Activated CD4-positive, CD25-positive, alpha-beta regulatory T cell treated with anti-CD3 and anti-CD28 coated beads, Interleukin-2, amount 50 U/mL, for 24 hours (primary cell): ENCODE measurements around the gene CDKN2B-AS1.

Source experiments
- ATAC-seq, 2 donors: fragments of 150-1000 bp; cut with Tn5 transposase; one replicate each; pipeline ENCODE4 v1.10.0; 2021; ENCODE audit warnings: mild to moderate bottlenecking in 1 of 2, moderate library complexity in 1 of 2

CDKN2B-AS1 gene

GRCh38 chr9:22008384-22008716 is 13.8 kb downstream of the CDKN2B-AS1 start:
- no peak for ATAC-seq

DNA sequence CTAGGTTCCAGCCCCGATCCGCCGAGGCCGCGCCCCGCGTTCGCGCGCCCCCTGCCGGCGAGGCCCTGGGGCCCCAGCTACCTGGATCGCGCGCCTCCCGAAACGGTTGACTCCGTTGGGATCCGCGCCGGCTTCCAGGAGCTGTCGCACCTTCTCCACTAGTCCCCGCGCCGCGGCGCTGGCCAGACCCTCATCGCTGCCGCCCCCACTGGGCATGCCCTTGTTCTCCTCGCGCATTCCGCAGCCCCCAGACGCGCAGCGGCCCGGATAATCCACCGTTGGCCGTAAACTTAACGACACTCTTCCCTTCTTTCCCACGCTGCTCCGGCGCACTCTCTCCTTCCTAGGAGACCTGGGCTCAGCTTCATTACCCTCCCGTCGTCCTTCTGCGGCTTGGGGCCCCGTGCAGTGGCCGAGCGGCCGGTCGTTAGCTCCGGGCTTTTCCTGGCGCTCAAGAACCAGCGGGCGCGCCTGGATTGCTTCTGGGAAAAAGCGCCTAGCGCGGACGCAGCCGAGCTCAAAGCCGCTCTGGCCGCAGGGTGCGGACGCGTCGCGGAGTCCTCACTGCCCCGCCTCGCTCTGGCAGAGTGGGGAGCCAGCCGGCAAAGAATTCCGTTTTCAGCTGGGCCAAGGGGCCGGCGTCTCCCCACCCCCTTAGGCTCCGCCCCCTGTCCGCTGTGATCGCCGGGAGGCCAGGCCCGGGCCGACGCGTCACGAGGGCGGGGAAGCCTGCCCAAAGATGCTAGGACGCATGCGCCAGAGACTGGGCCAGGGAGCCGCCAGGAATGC is 14.3 kb downstream of the CDKN2B-AS1 start, which contains the start of gene CDKN2B:
Gene CDKN2B (minus strand): TSS at position 589 of the 789 bp plus-strand sequence. CDS start 352 bp downstream, at position 237.
- ATAC-seq = peak; percentile 79 to 80

GRCh38 chr9:22009506-22009867 is 14.9 kb downstream of the CDKN2B-AS1 start:
- peak; percentile 12 to 16 for ATAC-seq

DNA sequence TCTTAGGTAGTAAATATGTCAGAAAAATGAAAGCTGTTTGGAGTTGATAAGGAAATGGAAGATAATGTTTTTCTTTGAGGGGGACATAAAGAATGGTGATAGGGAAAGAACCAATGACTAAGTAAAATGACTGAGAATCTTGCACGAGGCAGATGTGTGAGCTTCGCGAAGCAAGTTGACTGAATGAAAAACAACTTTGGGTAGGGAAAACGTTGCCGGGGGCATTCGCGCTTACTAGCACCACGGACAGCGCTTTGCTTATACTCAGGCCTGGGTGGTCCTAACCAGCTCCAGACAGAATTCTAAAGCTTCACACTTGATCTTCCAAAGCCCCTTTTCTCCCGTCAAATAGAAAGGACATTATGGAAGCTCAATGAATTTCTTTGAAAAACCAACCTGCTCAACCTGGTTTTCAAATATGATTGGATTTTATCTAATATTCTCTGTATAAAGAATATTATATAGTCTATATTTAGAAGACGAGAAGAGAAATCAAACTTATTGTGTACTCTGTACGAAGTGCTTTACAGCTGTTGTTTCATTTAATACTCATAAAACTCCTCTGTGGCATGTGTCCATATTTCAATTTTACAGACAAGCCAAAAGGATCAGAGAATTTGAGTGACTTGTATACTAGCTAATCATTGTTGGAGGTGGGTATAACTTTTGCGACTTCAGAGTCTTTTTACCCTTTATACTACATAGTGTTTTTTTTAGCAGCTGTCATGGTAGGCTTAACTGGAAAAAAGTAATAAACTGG is 16.5 kb downstream of the CDKN2B-AS1 start:
- ATAC-seq = no peak

DNA sequence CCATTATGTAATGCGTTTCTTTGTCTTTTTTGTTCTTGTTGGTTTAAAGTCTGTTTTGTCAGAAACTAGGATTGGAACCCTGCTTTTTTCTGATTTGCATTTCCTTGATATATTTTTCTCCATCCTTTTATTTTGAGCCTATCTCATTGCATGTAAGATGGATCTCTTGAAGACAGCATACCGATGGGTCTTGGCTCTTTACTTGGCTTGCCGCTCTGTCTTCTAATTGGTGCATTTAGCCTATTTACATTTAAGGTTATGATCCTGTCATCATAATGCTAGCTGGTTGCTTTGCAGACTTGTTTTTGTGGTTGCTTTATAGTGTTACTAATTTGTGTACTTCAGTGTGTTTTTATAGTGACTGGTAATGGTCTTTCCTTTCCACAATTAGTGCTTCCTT is 27.8 kb downstream of the CDKN2B-AS1 start:
- ATAC-seq = no peak

DNA sequence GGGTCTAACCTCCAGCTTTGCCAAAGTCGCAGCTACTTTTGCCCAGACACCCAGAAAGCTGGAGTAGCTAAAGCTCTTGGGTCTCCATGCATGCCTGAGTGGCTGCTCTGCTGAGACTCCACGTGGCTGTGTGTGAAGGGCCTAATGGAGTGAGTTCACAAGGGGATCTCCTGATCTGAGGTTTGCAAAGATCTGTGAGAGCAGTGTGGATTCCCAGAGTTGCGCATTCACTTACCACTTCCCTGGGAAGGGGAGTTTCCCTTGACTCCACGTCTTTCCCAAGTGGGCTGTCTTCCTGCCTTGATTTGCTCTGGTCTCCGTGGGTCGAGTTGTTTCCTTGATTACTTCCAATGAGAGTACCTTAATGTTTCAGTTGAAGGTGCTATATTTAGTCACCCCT is 32.1 kb downstream of the CDKN2B-AS1 start:
- no peak for ATAC-seq

GRCh38 chr9:22028394-22028793 is 33.8 kb downstream of the CDKN2B-AS1 start:
- no peak for ATAC-seq

GRCh38 chr9:22029231-22029630 is 34.6 kb downstream of the CDKN2B-AS1 start:
- no peak for ATAC-seq

- ATAC-seq = no peak
These were observed 35.6 kb downstream of the CDKN2B-AS1 start for GRCh38 chr9:22030101-22030598.

- ATAC-seq = peak in 1 of 2 donors; percentile 33
These were observed 37.2 kb downstream of the CDKN2B-AS1 start for GRCh38 chr9:22031655-22032411.

GRCh38 chr9:22033012-22033630 is 38.5 kb downstream of the CDKN2B-AS1 start:
- no peak for ATAC-seq

- no peak for ATAC-seq
These were observed 41.0 kb downstream of the CDKN2B-AS1 start for GRCh38 chr9:22035591-22036011.

DNA sequence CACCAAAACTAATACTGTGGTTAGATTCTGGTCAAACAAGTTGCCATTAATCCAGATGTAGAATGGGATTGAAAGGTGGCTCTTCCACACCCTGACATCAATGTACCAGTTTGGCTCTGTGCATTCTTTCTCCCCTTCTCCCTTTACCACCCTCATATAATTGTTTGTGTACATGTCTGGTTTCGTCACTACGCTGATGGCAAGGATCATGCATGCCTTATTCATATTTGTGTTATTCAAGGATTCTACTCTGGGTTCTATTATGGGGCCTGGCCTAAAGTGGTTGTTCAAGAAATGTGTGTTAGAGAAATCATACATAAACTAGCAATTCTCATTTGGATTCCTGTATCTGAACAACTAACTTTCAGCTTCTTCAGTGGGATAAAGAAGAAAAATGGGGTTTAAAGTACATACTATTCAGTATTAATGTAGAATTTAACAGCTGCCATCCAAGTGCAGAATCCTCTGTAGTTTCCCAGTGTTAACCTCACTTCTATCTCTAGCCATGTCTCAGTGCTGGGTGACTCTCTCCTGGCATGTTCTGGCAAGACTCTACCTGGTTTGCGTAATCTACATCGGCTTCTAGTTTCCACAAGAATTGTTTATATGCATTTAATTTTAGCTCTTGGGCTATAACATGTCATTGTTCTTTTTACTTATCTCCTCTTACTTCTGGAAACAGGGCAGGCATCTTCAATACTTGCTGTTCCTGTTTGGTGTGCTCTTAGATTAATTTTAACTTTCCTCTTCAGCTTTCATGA is 42.5 kb downstream of the CDKN2B-AS1 start:
- ATAC-seq = no peak

DNA sequence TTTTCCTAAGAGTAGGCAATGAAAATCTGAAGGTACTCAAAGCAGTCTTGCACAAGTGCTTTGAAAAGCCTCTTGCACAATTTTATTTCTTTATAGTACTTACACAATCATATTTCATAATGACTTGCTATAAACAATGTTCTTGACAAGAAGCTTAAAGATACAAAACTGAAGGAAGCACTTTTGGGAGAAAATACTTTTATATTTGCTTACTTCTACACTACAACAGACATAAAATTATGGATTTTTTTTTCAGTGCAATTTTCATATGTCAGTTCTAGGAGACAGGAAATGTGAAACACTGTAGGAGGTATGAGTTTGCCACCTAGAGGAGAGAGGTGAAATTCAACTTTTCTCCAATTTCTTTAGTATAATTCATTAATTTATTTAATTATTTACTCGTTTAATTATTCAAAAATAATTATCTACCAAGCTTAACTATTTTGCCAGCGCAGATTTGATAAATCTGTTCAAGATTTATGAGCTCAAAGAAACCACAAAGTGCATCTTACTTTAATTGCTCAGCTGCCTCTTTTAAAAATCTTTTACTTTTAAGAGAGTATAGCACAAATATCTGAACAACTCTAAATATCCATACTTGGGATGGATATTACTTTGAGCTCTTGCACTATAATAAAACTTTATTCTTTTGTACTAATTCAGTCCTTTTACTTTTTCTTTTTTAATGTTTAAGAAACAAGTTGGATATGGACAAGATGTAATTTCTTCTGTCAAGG is 43.5 kb downstream of the CDKN2B-AS1 start:
- no peak for ATAC-seq

DNA sequence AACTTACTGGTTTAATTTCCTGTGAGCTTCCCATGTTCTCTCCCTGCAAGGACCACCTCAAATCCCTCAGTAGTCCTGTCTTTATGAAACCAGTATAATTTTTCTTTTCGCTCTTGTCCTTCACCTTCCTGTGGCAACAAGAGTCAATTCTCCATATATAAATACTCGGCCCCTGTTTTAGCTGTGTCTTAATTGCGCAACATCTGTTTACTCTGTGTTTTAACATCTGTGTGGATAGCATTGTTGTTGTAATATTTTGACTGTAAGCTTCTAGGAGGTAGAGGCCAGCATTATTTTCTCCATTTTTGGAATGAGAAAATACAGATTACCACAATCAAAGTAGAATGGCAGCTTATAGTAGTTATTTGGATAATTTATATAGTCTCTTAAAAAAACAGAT is 44.7 kb downstream of the CDKN2B-AS1 start:
- no peak for ATAC-seq

DNA sequence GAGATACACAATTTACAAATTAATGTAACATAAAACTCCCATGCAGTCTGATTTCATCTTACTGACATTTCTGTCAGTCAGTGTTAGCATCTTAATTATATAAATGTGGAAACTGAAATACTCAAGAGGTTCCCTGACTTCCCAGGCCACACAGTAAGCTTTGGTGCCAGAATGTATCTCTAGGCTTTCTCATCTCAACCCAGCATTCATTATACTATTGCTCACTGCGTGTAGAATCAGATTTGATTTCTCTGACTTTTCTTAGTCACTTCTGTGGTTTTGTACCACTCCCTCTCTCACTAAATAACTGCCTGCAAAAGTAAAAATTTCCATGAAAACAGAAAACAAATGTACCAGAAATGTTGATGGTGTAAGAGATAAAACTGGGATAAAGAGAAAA is 46.2 kb downstream of the CDKN2B-AS1 start:
- ATAC-seq = peak; percentile 58 to 73

DNA sequence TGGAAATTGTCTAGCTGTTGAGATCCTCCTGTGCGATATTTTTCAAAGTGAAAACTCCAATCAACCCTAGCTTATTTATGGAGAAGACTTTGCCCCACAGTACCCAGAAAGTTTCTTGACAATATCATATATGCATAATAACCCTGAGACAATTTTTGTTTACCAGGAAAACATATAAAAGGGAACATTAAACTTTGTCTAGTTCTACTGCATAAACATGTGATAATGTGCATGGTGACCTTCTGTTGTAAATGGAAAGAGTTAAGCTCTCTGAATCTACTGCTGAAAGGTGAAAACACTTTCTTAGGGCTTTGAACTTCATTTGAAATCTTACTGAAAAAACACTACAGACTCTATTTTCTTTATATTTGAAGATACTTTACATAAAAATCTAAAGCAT is 46.8 kb downstream of the CDKN2B-AS1 start:
- no peak for ATAC-seq

- ATAC-seq = no peak
These were observed 47.2 kb downstream of the CDKN2B-AS1 start for GRCh38 chr9:22041775-22042174.

- no peak for ATAC-seq
These were observed 49.3 kb downstream of the CDKN2B-AS1 start for GRCh38 chr9:22043928-22044327.

DNA sequence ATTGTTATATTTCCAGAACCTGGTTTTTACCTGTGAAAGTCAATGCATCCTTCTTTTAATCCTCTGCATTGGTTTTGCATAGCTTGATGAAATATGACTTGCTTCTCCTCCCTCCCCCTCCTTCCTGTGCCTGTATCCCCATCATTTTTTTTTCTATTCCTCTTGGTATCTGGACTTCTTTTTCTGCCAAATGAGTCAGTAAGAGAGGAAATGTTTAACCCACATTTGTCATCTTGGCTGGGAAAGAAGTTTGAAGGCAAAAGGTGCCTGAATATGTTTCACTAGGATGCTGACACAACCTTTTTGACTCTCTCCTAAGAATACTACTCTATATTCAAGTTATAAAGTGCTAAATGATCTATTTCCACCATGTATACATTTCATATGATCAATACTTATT is 50.0 kb downstream of the CDKN2B-AS1 start:
- ATAC-seq = no peak

DNA sequence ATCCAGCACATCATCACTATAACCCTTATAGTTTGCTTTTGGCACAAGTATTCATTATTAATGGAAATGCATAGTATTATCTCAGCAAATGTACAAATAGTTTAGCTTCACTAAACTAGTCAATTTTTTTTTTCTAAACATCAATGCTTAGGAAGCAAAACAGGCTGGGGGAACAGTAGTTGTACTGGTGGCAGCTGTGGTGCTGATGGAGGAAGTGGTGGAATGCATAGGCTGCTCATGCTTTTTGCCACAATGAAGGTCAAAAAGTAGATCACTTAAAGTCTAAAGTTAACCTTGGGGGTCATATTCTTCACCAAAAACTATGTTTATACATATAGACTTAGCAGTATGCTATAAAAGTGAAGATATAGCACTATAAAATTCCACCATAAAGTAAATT is 50.8 kb downstream of the CDKN2B-AS1 start:
- ATAC-seq = no peak
